ENCODE data around the gene HEATR5B. TPM values are rescaled to one million over a fixed set of nuclear protein-coding genes. Genes with fewer than 3 reads are reported as not detected.

HEATR5B gene
- total RNA-seq, 1 experiment from 2014 or later: 16.1 TPM

GRCh38 chr2:37090019-37090477 lies 5.9 kb upstream of the HEATR5B start:
- DNase-seq: no peak
- H3K9me3 ChIP-seq: no peaks in the 10 kb centered on the region
- intact Hi-C loops (cut with micrococcal nuclease; ENCODE audit: unreplicated experiment): no loop called here
- Mint-ChIP-seq H3K4me3 (ENCODE audit: unreplicated experiment) (no peak overlapping the region), H3K27me3 (ENCODE audit: insufficient read depth, unreplicated experiment) (no peaks in the 10 kb centered on the region), H3K27ac (ENCODE audit: unreplicated experiment) (no peak overlapping the region), H3K9me3 (ENCODE audit: unreplicated experiment) (no peaks in the 10 kb centered on the region), H3K4me1 (ENCODE audit: low read depth, unreplicated experiment) (peaks cover 8% of the 10 kb centered on the region), H3K36me3 (ENCODE audit: insufficient read depth, unreplicated experiment) (peaks cover 16% of the 10 kb centered on the region)
- CTCF ChIA-PET: no interaction called here
- BruUV-seq (replicated peaks): no TSS peak
- no peaks in the 10 kb centered on the region; the same call in 1 of the 2 replicates for H3K36me3 ChIP-seq (ENCODE audit: control insufficient read depth, insufficient read depth, low read length)
- POLR2A ChIA-PET: no interaction called here
- TF ChIP-seq CTCF (IDR thresholded peaks at IDR 0.05; ENCODE audit: insufficient read depth in 1 of 2, low read depth in 1 of 2, low read length in 1 of 2, severe bottlenecking in 1 of 2, unreplicated experiment in 1 of 2): no peak
- H3K27me3 ChIP-seq (replicated peaks; ENCODE audit: control insufficient read depth, insufficient read depth, low read length): no peaks in the 10 kb centered on the region
- no peak overlapping the region for H3K4me3 ChIP-seq (ENCODE audit: low read depth, low read length)
- peaks cover 9% of the 10 kb centered on the region; the same call in 1 of the 2 replicates for H3K4me1 ChIP-seq

- TF ChIP-seq CTCF (IDR thresholded peaks at IDR 0.05; ENCODE audit: insufficient read depth in 1 of 2, low read depth in 1 of 2, low read length in 1 of 2, severe bottlenecking in 1 of 2, unreplicated experiment in 1 of 2): no peak
- Mint-ChIP-seq H3K36me3 (ENCODE audit: insufficient read depth, unreplicated experiment) (peaks cover 15% of the 10 kb centered on the region), H3K9me3 (ENCODE audit: unreplicated experiment) (no peaks in the 10 kb centered on the region), H3K4me3 (ENCODE audit: unreplicated experiment) (no peak overlapping the region), H3K4me1 (ENCODE audit: low read depth, unreplicated experiment) (peaks cover 8% of the 10 kb centered on the region), H3K27ac (ENCODE audit: unreplicated experiment) (no peak overlapping the region), H3K27me3 (ENCODE audit: insufficient read depth, unreplicated experiment) (no peaks in the 10 kb centered on the region)
- POLR2A ChIA-PET: no interaction called here
- no TSS peak for BruUV-seq (replicated peaks)
- H3K36me3 ChIP-seq (ENCODE audit: control insufficient read depth, insufficient read depth, low read length): no peaks in the 10 kb centered on the region
- intact Hi-C loops (cut with micrococcal nuclease; ENCODE audit: unreplicated experiment): no loop called here
- H3K27me3 ChIP-seq (replicated peaks; ENCODE audit: control insufficient read depth, insufficient read depth, low read length): no peaks in the 10 kb centered on the region
- CTCF ChIA-PET: no interaction called here
- no peaks in the 10 kb centered on the region for H3K9me3 ChIP-seq
- no peak for DNase-seq
- H3K4me3 ChIP-seq (ENCODE audit: low read depth, low read length): no peak overlapping the region
- H3K4me1 ChIP-seq: peaks cover 16% of the 10 kb centered on the region
Measured at GRCh38 chr2:37085731-37086147, 1.6 kb upstream of the HEATR5B start.

GRCh38 chr2:37084797-37085196 lies 625 bp upstream of the HEATR5B start:
- ChIA-PET CTCF (interaction anchor here (0.7 to 1.2 kb wide), 3 partner anchors 8 to 306 kb away, joined by 3 to 4 read pairs (median 3); no protein-coding TSS in a partner anchor), POLR2A (interaction anchor here (0.5 to 1.3 kb wide), 5 partner anchors 35 to 118 kb away, joined by 3 to 7 read pairs (median 3); partner anchors contain the start of genes CEBPZOS and EIF2AK2)
- no peak for TF ChIP-seq CTCF (IDR thresholded peaks at IDR 0.05; ENCODE audit: insufficient read depth in 1 of 2, low read depth in 1 of 2, low read length in 1 of 2, severe bottlenecking in 1 of 2, unreplicated experiment in 1 of 2)
- Mint-ChIP-seq H3K27ac (ENCODE audit: unreplicated experiment) (no peak overlapping the region), H3K9me3 (ENCODE audit: unreplicated experiment) (no peaks in the 10 kb centered on the region), H3K36me3 (ENCODE audit: insufficient read depth, unreplicated experiment) (peaks cover 11% of the 10 kb centered on the region), H3K4me3 (ENCODE audit: unreplicated experiment) (no peak overlapping the region), H3K4me1 (ENCODE audit: low read depth, unreplicated experiment) (peaks cover 8% of the 10 kb centered on the region), H3K27me3 (ENCODE audit: insufficient read depth, unreplicated experiment) (no peaks in the 10 kb centered on the region)
- DNase-seq: no peak
- BruUV-seq (replicated peaks): no TSS peak
- peak overlapping the region; percentile 78 for H3K4me3 ChIP-seq (ENCODE audit: low read depth, low read length)
- intact Hi-C loops (cut with micrococcal nuclease; ENCODE audit: unreplicated experiment): loop anchor here (1.0 to 5.0 kb wide), 2 partner anchors 117 to 304 kb away; partner anchors contain the start of gene STRN
- no peaks in the 10 kb centered on the region for H3K9me3 ChIP-seq
- peaks cover 16% of the 10 kb centered on the region for H3K4me1 ChIP-seq
- H3K36me3 ChIP-seq (ENCODE audit: control insufficient read depth, insufficient read depth, low read length): no peaks in the 10 kb centered on the region
- no peaks in the 10 kb centered on the region for H3K27me3 ChIP-seq (replicated peaks; ENCODE audit: control insufficient read depth, insufficient read depth, low read length)

Data from Caco-2 (cell line).